Measurements from ENCODE around the gene SPTBN4. TPM values are rescaled to one million over a fixed set of nuclear protein-coding genes. Genes with fewer than 3 reads are reported as not detected.
A peak's percentile ranks its signal among the peaks of the same experiment; 100 is the strongest.

SPTBN4 gene
- total RNA-seq, 1 donor from 2014 or later, result 0.17 TPM

DNA sequence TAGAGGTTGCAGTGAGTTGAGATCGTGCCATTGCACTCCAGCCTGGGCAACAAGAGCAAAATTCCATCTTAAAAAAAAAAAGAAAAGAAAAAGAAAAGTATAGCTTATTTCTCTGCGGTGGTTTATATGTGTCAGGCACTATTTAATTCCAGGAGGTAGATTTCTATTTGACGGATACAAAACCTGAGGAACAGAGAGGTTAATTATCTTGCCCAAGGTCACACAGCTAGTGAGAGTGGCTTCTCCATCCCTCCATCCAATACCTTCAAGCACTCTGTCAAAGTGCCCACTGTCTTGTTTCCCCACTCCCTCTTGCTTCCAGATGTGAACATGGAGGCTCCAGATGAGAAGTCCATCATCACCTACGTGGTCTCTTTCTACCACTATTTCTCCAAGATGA, 34.8 kb downstream of the SPTBN4 start:
- TF ChIP-seq, protein P1, sequence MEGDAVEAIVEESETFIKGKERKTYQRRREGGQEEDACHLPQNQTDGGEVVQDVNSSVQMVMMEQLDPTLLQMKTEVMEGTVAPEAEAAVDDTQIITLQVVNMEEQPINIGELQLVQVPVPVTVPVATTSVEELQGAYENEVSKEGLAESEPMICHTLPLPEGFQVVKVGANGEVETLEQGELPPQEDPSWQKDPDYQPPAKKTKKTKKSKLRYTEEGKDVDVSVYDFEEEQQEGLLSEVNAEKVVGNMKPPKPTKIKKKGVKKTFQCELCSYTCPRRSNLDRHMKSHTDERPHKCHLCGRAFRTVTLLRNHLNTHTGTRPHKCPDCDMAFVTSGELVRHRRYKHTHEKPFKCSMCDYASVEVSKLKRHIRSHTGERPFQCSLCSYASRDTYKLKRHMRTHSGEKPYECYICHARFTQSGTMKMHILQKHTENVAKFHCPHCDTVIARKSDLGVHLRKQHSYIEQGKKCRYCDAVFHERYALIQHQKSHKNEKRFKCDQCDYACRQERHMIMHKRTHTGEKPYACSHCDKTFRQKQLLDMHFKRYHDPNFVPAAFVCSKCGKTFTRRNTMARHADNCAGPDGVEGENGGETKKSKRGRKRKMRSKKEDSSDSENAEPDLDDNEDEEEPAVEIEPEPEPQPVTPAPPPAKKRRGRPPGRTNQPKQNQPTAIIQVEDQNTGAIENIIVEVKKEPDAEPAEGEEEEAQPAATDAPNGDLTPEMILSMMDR (conservative IDR thresholded peaks at IDR 0.05; ENCODE audit: low read depth, low read length), result no peak
- H3K4me3 ChIP-seq (ENCODE audit: low read depth, low read length), result no peak overlapping the region
- DNase-seq (ENCODE audit: low read depth), result no peak

GRCh38 chr19:40502081-40502480, 35.3 kb downstream of the SPTBN4 start:
- TF ChIP-seq, protein P1 (conservative IDR thresholded peaks at IDR 0.05; ENCODE audit: low read depth, low read length), result no peak
- no peak for DNase-seq (ENCODE audit: low read depth)
- no peak overlapping the region for H3K4me3 ChIP-seq (ENCODE audit: low read depth, low read length)

DNA sequence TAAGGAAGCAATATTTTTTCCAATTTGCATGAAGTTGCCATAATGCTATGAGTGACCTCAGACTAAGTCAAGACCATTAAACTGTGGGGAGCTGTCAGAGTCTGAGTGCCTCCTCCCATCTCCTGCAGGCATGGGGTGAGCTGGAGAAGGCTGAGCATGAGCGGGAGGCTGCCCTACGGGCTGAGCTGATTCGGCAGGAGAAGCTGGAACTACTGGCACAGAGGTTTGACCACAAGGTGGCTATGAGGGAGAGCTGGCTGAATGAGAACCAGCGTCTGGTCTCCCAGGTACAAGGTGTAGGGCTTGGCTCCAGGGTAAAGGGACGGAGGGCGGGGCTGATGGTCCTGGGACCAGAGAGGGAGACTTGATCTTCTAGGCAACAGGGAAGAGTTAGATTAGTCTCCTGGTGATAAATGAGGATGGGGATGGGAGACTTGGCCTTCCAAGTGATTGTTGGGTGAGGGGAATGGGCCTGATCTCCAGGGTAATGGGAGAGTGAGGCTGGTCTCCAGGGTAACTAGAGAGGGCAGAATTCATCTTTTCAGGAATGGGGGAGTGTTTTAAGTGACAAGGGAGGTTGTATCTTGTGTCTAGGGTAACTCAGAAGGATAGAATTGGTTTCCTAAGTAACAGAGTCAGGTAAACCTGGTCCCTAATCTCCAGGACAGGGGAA, 36.0 kb downstream of the SPTBN4 start:
- no peak overlapping the region for H3K4me3 ChIP-seq (ENCODE audit: low read depth, low read length)
- no peak for DNase-seq (ENCODE audit: low read depth)
- TF ChIP-seq, protein P1 (conservative IDR thresholded peaks at IDR 0.05; ENCODE audit: low read depth, low read length), result peak; percentile 15

DNA sequence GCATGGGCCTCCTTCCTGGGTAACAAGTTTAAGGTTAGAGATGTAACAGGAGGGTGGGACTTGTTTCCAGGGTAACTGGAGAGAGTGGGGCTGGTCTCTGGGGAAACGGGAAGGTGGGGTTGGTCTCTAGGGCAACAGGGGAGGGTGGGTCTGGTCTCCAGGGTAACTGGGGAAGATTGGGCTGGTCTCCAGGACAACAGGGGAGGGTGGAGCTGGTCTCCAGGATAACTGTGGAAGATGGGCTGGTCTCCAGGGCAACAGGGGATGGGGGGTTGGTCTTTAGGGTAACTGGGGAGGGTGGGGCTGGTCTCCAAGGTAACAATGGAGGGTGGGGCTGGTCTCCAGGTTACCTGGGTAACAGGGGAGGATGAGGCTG, 36.5 kb downstream of the SPTBN4 start:
- DNase-seq (ENCODE audit: low read depth), result no peak
- TF ChIP-seq, protein P1 (conservative IDR thresholded peaks at IDR 0.05; ENCODE audit: low read depth, low read length), result no peak
- H3K4me3 ChIP-seq (ENCODE audit: low read depth, low read length), result no peak overlapping the region

DNA sequence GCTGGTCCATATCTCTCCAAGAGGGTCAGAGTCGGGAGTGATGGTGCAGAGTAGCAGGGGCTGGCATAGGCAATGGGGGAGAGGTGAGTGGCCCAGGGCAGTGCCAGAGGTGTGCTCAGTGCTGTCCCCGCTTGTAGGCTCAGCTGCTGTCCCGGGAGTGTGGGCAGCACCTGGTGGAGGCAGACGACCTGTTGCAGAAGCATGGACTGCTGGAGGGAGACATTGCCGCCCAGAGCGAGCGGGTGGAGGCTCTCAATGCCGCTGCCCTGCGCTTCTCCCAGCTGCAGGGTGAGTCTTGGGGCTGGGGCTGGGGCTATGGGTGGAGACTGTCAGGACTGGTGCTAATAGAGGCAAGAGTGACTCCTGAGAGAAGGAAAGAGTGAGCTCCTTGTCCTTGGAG, 39.3 kb downstream of the SPTBN4 start:
- DNase-seq (ENCODE audit: low read depth), result no peak
- no peak overlapping the region for H3K4me3 ChIP-seq (ENCODE audit: low read depth, low read length)
- TF ChIP-seq, protein P1 (conservative IDR thresholded peaks at IDR 0.05; ENCODE audit: low read depth, low read length), result no peak

DNA sequence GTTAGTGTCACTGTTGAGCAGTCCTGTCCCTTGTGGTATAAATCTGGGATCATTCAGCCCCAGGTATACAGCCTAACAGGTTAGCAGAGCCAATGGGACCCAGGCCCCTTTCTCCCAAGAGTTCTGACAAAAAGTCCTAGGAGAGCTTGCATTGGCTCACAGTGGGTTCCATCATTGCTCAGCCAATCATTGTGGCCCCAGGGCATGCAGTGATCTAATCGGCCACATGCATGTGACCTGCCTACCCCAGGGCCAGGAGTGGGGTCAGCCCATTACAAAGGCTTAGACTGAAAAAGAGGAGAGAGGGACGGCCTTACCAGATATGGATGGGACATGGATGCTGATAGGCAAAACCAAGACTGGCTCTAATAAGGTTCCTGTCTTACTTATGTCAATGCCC, 41.1 kb downstream of the SPTBN4 start:
- TF ChIP-seq, protein P1 (conservative IDR thresholded peaks at IDR 0.05; ENCODE audit: low read depth, low read length), result no peak
- no peak overlapping the region for H3K4me3 ChIP-seq (ENCODE audit: low read depth, low read length)
- DNase-seq (ENCODE audit: low read depth), result no peak

GRCh38 chr19:40508739-40509260, 42.0 kb downstream of the SPTBN4 start:
- H3K4me3 ChIP-seq (ENCODE audit: low read depth, low read length), result no peak overlapping the region
- DNase-seq (ENCODE audit: low read depth), result no peak
- TF ChIP-seq, protein P1 (conservative IDR thresholded peaks at IDR 0.05; ENCODE audit: low read depth, low read length), result no peak

All from epithelial cell of proximal tubule (primary cell).